ENCODE data around the gene MCRIP2. TPM values are rescaled to one million over a fixed set of nuclear protein-coding genes. Genes with fewer than 3 reads are reported as not detected.

The MCRIP2 gene
- total and polyA plus RNA-seq, 12 donors, result 68.8 to 474 (median 95.2) TPM

- no peak for DNase-seq
- Histone ChIP-seq H3K9me3 (no peaks in the 10 kb centered on the region), H3K36me3 (peaks cover 0 to 41% (median 9%) of the 10 kb centered on the region in 9 donors), H3K4me3 (no peak overlapping the region), H3K4me1 (peaks cover 14 to 28% (median 21%) of the 10 kb centered on the region in 9 donors), H3K27me3 (no peaks in the 10 kb centered on the region), H3K27ac (no peak overlapping the region)
- ATAC-seq, result no peak
- no peak for TF ChIP-seq CTCF (IDR thresholded peaks at IDR 0.05)
- 90 to 96% methylated on average over 28 to 29 of the region's 29 CpGs for WGBS, 2 donors
- intact Hi-C loops (cut with DNase I), result no loop called here
These were observed 14.7 kb upstream of the MCRIP2 start for GRCh38 chr16:626787-627453.

GRCh38 chr16:627454-628239 is 14.0 kb upstream of the MCRIP2 start:
- peaks cover 14 to 28% (median 21%) of the 10 kb centered on the region in 9 donors for H3K4me1 ChIP-seq
- no peaks in the 10 kb centered on the region for H3K27me3 ChIP-seq
- no peak overlapping the region for H3K27ac ChIP-seq
- 81 to 86% methylated on average over 50 of the region's 50 CpGs for WGBS, 2 donors
- intact Hi-C loops (cut with DNase I), result no loop called here
- H3K36me3 ChIP-seq, result peaks cover 0 to 42% (median 9%) of the 10 kb centered on the region in 9 donors
- H3K4me3 ChIP-seq, result no peak overlapping the region
- ATAC-seq, result no peak
- DNase-seq, result no peak
- no peaks in the 10 kb centered on the region for H3K9me3 ChIP-seq
- TF ChIP-seq CTCF (IDR thresholded peaks at IDR 0.05), result no peak

DNA sequence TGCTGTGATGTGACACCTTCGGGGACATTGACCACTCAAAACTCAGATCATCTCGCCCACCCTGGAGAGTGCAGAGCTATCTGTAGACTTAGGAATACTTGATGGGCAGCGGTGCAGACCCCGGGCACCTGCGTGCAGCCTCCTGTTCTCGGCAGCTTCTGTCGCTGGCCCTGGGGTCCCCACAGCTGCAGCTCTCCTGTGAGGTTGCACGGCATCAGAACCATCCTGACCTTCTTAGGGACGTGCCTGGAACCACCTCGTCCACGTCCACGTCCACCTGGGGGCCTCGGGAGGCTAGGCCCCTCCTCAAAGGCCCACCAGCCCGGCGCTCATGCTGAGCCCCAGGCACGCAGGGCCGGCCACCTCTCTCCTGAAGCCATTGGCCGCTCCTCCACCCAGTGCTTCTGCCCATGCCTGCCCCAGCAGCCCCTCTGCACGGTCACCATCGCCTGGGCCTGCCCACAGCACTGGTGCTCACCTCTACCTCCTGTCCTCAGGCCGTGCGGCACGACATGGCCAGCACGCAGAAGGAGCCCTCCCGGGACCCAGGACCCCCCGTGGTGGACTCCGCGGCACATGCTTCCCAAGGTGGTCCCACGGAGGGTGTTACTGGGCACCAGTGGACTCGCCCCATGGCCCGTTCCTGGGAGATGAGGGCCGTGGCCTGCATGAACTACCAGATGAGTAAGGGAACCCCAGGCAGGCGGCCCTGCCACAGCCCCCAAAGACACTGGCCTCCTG is 13.1 kb upstream of the MCRIP2 start:
- intact Hi-C loops (cut with DNase I), result no loop called here
- peaks cover 14 to 28% (median 21%) of the 10 kb centered on the region in 9 donors for H3K4me1 ChIP-seq
- H3K27ac ChIP-seq, result no peak overlapping the region
- H3K9me3 ChIP-seq, result no peaks in the 10 kb centered on the region
- ATAC-seq, result no peak
- no peak for DNase-seq
- peaks cover 0 to 50% (median 9%) of the 10 kb centered on the region in 9 donors for H3K36me3 ChIP-seq
- no peak overlapping the region for H3K4me3 ChIP-seq
- TF ChIP-seq CTCF (IDR thresholded peaks at IDR 0.05), result no peak
- WGBS, 2 donors, result 92 to 94% methylated on average over 33 of the region's 33 CpGs
- H3K27me3 ChIP-seq, result no peaks in the 10 kb centered on the region

GRCh38 chr16:629185-629832 is 12.3 kb upstream of the MCRIP2 start:
- peak in 7 of 8 donors; percentile 1 to 27 (median 9) for ATAC-seq

More at GRCh38 chr16:629185-629832, 12.3 kb upstream of the MCRIP2 start:
- peak overlapping the region in 4 of 10 donors; percentile 4 to 49 (median 26) for H3K27ac ChIP-seq
- intact Hi-C loops (cut with DNase I), result no loop called here
- WGBS, 2 donors, result 63 to 76% methylated on average over 29 of the region's 29 CpGs
- H3K4me3 ChIP-seq, result no peak overlapping the region
- no peak for TF ChIP-seq CTCF (IDR thresholded peaks at IDR 0.05)
- H3K27me3 ChIP-seq, result no peaks in the 10 kb centered on the region
- no peak for DNase-seq
- peaks cover 14 to 28% (median 21%) of the 10 kb centered on the region in 9 donors for H3K4me1 ChIP-seq
- no peaks in the 10 kb centered on the region for H3K9me3 ChIP-seq
- peaks cover 0 to 58% (median 9%) of the 10 kb centered on the region in 9 donors for H3K36me3 ChIP-seq

Measured in heart right ventricle (tissue), 16 donors.